GM12864 (cell line): ENCODE results near the gene ACSS2.

Source experiments
- DNase-seq: peaks from one replicate; pipeline ENCODE4 v3.0.0-alpha.2; 2011; ENCODE audit warnings: low read depth
- H3K4me3 ChIP-seq: 2 replicates; pipeline ENCODE4 v1.5.1; 2011; ENCODE audit warnings: mild to moderate bottlenecking, low read depth, low read length, control low read depth
- CTCF ChIP-seq: IDR thresholded peaks from 2 replicates; pipeline ENCODE4 v1.5.1; 2011; ENCODE audit warnings: low read depth, mild to moderate bottlenecking, moderate library complexity, low read length, control low read depth, inconsistent platforms; ENCODE audit errors: missing control alignments

The ACSS2 gene

GRCh38 chr20:34925341-34925740, 48.9 kb downstream of the ACSS2 start:
- no peak for DNase-seq
- no peak overlapping the region for H3K4me3 ChIP-seq

GRCh38 chr20:34925981-34926380, 49.6 kb downstream of the ACSS2 start:
- no peak for TF ChIP-seq CTCF

More at GRCh38 chr20:34925341-34925740, 48.9 kb downstream of the ACSS2 start:
- TF ChIP-seq CTCF = no peak

GRCh38 chr20:34926581-34926980, 50.2 kb downstream of the ACSS2 start:
- no peak for TF ChIP-seq CTCF
- no peak overlapping the region for H3K4me3 ChIP-seq

More at GRCh38 chr20:34925981-34926380, 49.6 kb downstream of the ACSS2 start:
- DNase-seq = no peak
- H3K4me3 ChIP-seq = no peak overlapping the region

DNA sequence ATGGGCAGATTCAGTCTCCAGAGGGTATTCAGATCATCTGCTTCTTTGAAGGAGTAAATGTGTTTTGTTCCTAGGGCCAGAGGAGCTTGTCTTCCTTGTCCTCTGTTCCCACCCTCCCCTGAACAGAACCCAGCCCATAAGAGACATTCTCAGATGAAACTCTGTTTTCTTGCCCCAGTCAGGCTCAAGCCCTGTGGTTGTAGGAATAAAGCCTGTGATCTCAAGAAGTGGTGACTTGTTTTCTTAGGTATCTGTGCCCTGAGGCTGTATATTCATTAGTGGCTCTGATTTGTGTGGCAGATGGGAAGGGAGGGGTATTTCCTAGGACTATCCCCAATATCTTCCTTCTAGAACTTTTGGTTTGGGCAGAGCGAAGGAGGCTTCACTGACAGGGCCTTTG, 51.3 kb downstream of the ACSS2 start:
- no peak for DNase-seq
- no peak for TF ChIP-seq CTCF
- no peak overlapping the region for H3K4me3 ChIP-seq

More at GRCh38 chr20:34926581-34926980, 50.2 kb downstream of the ACSS2 start:
- no peak for DNase-seq

- no peak for TF ChIP-seq CTCF
- DNase-seq = no peak
- H3K4me3 ChIP-seq = no peak overlapping the region
Measured at GRCh38 chr20:34928411-34928810, 52.0 kb downstream of the ACSS2 start.

DNA sequence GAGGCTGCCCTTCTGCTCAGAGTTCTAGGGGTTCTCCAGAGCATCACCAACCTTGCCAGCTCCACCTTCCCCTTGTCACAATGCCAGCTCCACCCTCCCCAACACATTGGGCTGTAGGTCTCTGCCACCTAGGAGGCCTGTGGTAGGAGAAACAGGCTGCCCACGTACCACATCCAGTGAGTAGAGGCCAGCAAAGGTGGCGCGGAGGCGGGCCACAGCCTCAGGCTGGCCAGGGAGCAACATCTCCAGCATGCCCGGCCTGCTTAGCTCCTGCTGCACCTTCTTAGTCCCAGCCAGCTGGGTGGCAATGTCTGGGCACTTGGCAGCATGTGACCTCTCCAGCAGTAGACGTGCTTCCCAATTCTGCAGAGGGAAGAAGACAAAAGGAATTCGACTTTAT, 55.4 kb downstream of the ACSS2 start:
- DNase-seq = no peak
- no peak for TF ChIP-seq CTCF
- no peak overlapping the region for H3K4me3 ChIP-seq

- no peak for TF ChIP-seq CTCF
- DNase-seq = no peak
- H3K4me3 ChIP-seq = no peak overlapping the region
Measured at GRCh38 chr20:34938466-34939163, 62.2 kb downstream of the ACSS2 start.
